Thoracic aorta (tissue), 2 donors: ENCODE results near the gene WDR3. TPM values are rescaled to one million over a fixed set of nuclear protein-coding genes. Genes with fewer than 3 reads are reported as not detected.

ENCODE experiments used
- ATAC-seq: fragments of 150-250 bp; one replicate; pipeline ENCODE4 v1.8.0; 2017; ENCODE audit warnings: low read depth; ENCODE audit not compliant: insufficient number of reproducible peaks, low FRiP score
- DNase-seq: peaks from one replicate; pipeline ENCODE4 v3.0.0-alpha.2; 2020; ENCODE audit warnings: low spot score
- H3K27ac ChIP-seq, 2 donors: fragments of 200-600 bp; sonication (generic); 1 replicate in 1 of 2; 2 replicates in 1 of 2; pipeline ENCODE4 v1.5.1; 2016; ENCODE audit warnings: mild to moderate bottlenecking in 2 of 2, moderate library complexity in 2 of 2
- H3K27me3 ChIP-seq: fragments of 200-600 bp; sonication (generic); replicated peaks from 2 replicates; pipeline ENCODE4 v1.6.0; 2016; ENCODE audit warnings: mild to moderate bottlenecking; ENCODE audit not compliant: insufficient read depth
- H3K36me3 ChIP-seq: fragments of 200-600 bp; sonication (generic); one replicate; pipeline ENCODE4 v1.5.1; 2016
- H3K4me1 ChIP-seq, 2 donors: fragments of 200-600 bp; sonication (generic); 1 replicate in 1 of 2; 2 replicates in 1 of 2; pipeline versions ENCODE4 v1.5.1 to v1.6.0; 2016; ENCODE audit warnings: low read depth in 2 of 2, mild to moderate bottlenecking in 1 of 2; ENCODE audit not compliant: control insufficient read depth in 1 of 2
- H3K4me3 ChIP-seq: fragments of 200-600 bp; sonication (generic); 2 replicates; pipeline ENCODE4 v1.5.1; 2016; ENCODE audit warnings: mild to moderate bottlenecking
- H3K9me3 ChIP-seq: fragments of 200-600 bp; sonication (generic); 2 replicates; pipeline ENCODE4 v1.5.1; 2016
- CTCF ChIP-seq: fragments of 200-600 bp; sonication (generic); IDR thresholded peaks from one replicate; pipeline ENCODE4 v1.5.1; 2019; ENCODE audit warnings: antibody characterized with exemption
- total RNA-seq, 2 donors: library from RNA; depleted of rRNA; stranded (reverse); fragments of >200 nt; gene quantifications; one replicate each; pipeline versions ENCODE4 v1.1.0 to v1.2.3, GENCODE V29; 2016

WDR3 gene
- total RNA-seq, 2 donors from 2014 or later, result 4.5 to 22.8 TPM

GRCh38 chr1:117933769-117934168 lies 4.2 kb downstream of the WDR3 start:
- Histone ChIP-seq H3K9me3 (no peaks in the 10 kb centered on the region), H3K4me3 (no peak overlapping the region), H3K36me3 (peaks cover 18% of the 10 kb centered on the region), H3K27me3 (no peaks in the 10 kb centered on the region), H3K4me1 (peaks cover 4 to 20% of the 10 kb centered on the region in 2 donors), H3K27ac (no peak overlapping the region)
- ATAC-seq, result no peak
- TF ChIP-seq CTCF, result no peak
- DNase-seq, result no peak

GRCh38 chr1:117942293-117942692 lies 12.8 kb downstream of the WDR3 start:
- Histone ChIP-seq H3K27ac (no peak overlapping the region), H3K27me3 (no peaks in the 10 kb centered on the region), H3K9me3 (no peaks in the 10 kb centered on the region), H3K4me1 (no peaks in the 10 kb centered on the region), H3K36me3 (peaks cover 64% of the 10 kb centered on the region), H3K4me3 (no peak overlapping the region)
- ATAC-seq (no peak), DNase-seq (no peak)
- TF ChIP-seq CTCF, result no peak

- no peaks in the 10 kb centered on the region for H3K4me1 ChIP-seq
- DNase-seq (no peak), ATAC-seq (no peak)
- no peaks in the 10 kb centered on the region for H3K27me3 ChIP-seq
- no peak overlapping the region for H3K27ac ChIP-seq
- H3K36me3 ChIP-seq, result peaks cover 45% of the 10 kb centered on the region
- H3K9me3 ChIP-seq, result no peaks in the 10 kb centered on the region
- H3K4me3 ChIP-seq, result no peak overlapping the region
- no peak for TF ChIP-seq CTCF
Measured at GRCh38 chr1:117952386-117952785, 22.8 kb downstream of the WDR3 start.

GRCh38 chr1:117959364-117959763 lies 29.8 kb downstream of the WDR3 start:
- Histone ChIP-seq H3K27me3 (no peaks in the 10 kb centered on the region), H3K4me3 (no peak overlapping the region), H3K27ac (no peak overlapping the region), H3K9me3 (no peaks in the 10 kb centered on the region), H3K4me1 (no peaks in the 10 kb centered on the region), H3K36me3 (peaks cover 33% of the 10 kb centered on the region)
- TF ChIP-seq CTCF, result no peak
- DNase-seq (no peak), ATAC-seq (no peak)

GRCh38 chr1:117964290-117965038 lies 34.9 kb downstream of the WDR3 start:
- Histone ChIP-seq H3K27me3 (no peaks in the 10 kb centered on the region), H3K36me3 (peaks cover 7% of the 10 kb centered on the region), H3K4me1 (no peaks in the 10 kb centered on the region), H3K27ac (no peak overlapping the region), H3K4me3 (no peak overlapping the region), H3K9me3 (no peaks in the 10 kb centered on the region)
- no peak for TF ChIP-seq CTCF
- ATAC-seq, result no peak
- DNase-seq, result no peak
